ENCODE data around the gene MTREX.

Gene MTREX

GRCh38 chr5:55343107-55343506 lies 35.3 kb downstream of the MTREX start:
- TF ChIP-seq FOXP2 (optimal IDR thresholded peaks at IDR 0.05; ENCODE audit: borderline replicate concordance, extremely low read depth, extremely low read length, insufficient read depth) (no peak), SIN3A (IDR thresholded peaks at IDR 0.05; ENCODE audit: borderline replicate concordance, insufficient read depth, low read length) (no peak), POLR2AphosphoS5 (IDR thresholded peaks at IDR 0.05; ENCODE audit: low read depth, low read length) (no peak), TAF1 (IDR thresholded peaks at IDR 0.05; ENCODE audit: borderline replicate concordance, insufficient read depth, low read length) (no peak), REST (IDR thresholded peaks at IDR 0.05; ENCODE audit: insufficient read depth in 1 of 2, low read depth in 2 of 2, low read length in 2 of 2) (no peak)

- TF ChIP-seq FOXP2 (optimal IDR thresholded peaks at IDR 0.05; ENCODE audit: borderline replicate concordance, extremely low read depth, extremely low read length, insufficient read depth): no peak
- TF ChIP-seq SIN3A (IDR thresholded peaks at IDR 0.05; ENCODE audit: borderline replicate concordance, insufficient read depth, low read length): no peak
- TF ChIP-seq TAF1 (IDR thresholded peaks at IDR 0.05; ENCODE audit: borderline replicate concordance, insufficient read depth, low read length): no peak
- TF ChIP-seq POLR2AphosphoS5 (IDR thresholded peaks at IDR 0.05; ENCODE audit: low read depth, low read length): no peak
- no peak for TF ChIP-seq REST (IDR thresholded peaks at IDR 0.05; ENCODE audit: insufficient read depth in 1 of 2, low read depth in 2 of 2, low read length in 2 of 2)
Measured at GRCh38 chr5:55343609-55344008, 35.8 kb downstream of the MTREX start.

GRCh38 chr5:55344392-55344992 lies 36.7 kb downstream of the MTREX start:
- TF ChIP-seq SIN3A (IDR thresholded peaks at IDR 0.05; ENCODE audit: borderline replicate concordance, insufficient read depth, low read length) (no peak), REST (IDR thresholded peaks at IDR 0.05; ENCODE audit: insufficient read depth in 1 of 2, low read depth in 2 of 2, low read length in 2 of 2) (no peak), TAF1 (IDR thresholded peaks at IDR 0.05; ENCODE audit: borderline replicate concordance, insufficient read depth, low read length) (no peak), POLR2AphosphoS5 (IDR thresholded peaks at IDR 0.05; ENCODE audit: low read depth, low read length) (no peak), FOXP2 (optimal IDR thresholded peaks at IDR 0.05; ENCODE audit: borderline replicate concordance, extremely low read depth, extremely low read length, insufficient read depth) (no peak)

- TF ChIP-seq TAF1 (IDR thresholded peaks at IDR 0.05; ENCODE audit: borderline replicate concordance, insufficient read depth, low read length): no peak
- no peak for TF ChIP-seq FOXP2 (optimal IDR thresholded peaks at IDR 0.05; ENCODE audit: borderline replicate concordance, extremely low read depth, extremely low read length, insufficient read depth)
- TF ChIP-seq POLR2AphosphoS5 (IDR thresholded peaks at IDR 0.05; ENCODE audit: low read depth, low read length): no peak
- no peak for TF ChIP-seq REST (IDR thresholded peaks at IDR 0.05; ENCODE audit: insufficient read depth in 1 of 2, low read depth in 2 of 2, low read length in 2 of 2)
- no peak for TF ChIP-seq SIN3A (IDR thresholded peaks at IDR 0.05; ENCODE audit: borderline replicate concordance, insufficient read depth, low read length)
Measured at GRCh38 chr5:55345327-55345726, 37.5 kb downstream of the MTREX start.
